HG03469 (cell line): ENCODE results near the gene OR9I1.

ENCODE experiments used
- ATAC-seq: cut with Tn5 transposase; IDR thresholded peaks from one replicate; pipeline ENCODE4 v1.9.1; 2021; ENCODE audit warnings: mild to moderate bottlenecking, moderate library complexity, moderate number of reproducible peaks; ENCODE audit not compliant: unreplicated experiment

OR9I1 gene, protein sequence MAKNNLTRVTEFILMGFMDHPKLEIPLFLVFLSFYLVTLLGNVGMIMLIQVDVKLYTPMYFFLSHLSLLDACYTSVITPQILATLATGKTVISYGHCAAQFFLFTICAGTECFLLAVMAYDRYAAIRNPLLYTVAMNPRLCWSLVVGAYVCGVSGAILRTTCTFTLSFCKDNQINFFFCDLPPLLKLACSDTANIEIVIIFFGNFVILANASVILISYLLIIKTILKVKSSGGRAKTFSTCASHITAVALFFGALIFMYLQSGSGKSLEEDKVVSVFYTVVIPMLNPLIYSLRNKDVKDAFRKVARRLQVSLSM

DNA sequence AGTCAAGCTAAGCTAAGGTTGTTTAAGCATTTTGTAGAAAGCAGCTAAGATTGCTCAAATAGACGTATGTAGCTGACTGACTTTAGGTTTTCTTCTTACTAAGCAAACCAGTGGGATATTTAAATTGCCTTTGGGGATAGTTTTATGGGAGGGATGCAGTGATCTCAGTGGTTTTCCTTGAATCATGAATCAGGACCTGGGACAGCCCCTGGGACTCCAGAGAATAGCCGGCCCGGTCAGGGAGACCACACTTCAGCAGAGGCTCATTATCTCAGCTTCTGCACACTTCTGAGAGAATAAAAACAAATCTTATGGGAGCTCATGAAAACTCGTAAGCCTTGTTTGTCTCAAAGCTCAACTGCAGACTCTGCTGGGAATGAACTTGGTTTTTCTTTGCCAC is at the start of gene OR9I1:
Gene OR9I1 (minus strand): TSS at position 62 of the 400 bp plus-strand sequence. CDS start 6,086 bp downstream, outside the sequence.
- ATAC-seq, result no peak

DNA sequence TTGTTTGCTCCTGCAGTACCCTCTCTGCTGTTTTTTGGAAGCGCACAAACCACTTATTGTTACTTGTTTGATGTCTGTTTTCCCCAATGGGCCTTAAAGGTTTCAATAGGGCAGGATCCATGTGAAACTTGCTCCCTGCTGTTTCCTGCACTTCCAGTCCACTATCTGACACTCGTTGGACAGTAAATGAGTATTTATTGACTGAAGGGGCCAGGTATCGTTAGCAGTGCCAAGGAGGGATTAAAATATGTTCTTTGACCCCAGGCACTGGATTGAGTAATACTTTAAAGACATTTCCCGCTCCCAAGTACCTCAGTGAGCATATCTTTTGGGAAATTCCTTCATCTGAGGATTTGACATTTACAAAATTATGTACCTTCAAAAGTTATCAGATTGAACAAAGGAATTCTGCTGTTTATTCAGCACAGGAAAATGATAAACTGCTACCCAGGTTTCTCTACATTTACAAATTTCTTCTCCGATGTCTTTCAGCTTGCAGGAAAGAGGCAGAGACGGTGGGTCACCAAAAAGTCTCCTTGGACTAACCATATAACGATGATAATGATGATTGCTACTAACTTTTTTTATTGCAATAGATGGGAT is 40.3 kb upstream of the OR9I1 start:
- no peak for ATAC-seq

DNA sequence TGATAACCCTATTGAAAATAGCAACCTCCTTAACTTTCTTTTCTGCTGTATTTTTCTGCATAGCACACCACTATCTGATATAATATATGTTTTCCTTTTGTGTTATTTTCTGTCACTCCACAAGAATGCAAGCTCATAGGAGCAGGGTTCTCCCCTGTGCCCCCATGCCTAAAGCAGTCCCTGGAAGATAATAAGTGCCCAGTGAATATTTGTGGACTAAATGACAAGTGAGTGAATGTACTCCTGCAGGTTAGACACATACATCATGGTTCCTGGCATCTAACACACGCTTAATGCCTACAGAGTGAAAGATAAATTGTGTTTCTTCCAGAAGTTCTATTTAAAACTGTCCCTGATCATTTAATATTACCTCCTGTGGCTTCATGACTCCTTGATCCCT is 39.7 kb upstream of the OR9I1 start:
- no peak for ATAC-seq

DNA sequence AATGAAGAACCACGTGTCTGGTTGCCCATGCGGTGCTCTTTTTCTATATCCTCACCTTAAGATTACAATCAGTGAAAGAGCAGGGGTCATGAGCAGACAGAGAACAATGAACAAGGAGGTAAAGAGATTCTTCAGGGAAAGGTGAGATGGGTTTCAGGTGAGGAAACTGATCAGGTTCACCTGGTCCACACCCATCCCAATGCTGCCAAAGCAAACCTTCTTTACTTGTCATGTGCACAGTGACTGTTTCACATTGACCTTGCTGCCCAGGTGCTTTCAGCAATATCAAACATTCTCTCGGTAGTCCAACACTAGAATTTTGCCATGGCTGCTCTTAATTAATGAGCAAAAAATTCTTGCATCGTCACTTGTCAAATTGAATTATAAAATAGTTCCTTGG is 39.1 kb upstream of the OR9I1 start:
- no peak for ATAC-seq

DNA sequence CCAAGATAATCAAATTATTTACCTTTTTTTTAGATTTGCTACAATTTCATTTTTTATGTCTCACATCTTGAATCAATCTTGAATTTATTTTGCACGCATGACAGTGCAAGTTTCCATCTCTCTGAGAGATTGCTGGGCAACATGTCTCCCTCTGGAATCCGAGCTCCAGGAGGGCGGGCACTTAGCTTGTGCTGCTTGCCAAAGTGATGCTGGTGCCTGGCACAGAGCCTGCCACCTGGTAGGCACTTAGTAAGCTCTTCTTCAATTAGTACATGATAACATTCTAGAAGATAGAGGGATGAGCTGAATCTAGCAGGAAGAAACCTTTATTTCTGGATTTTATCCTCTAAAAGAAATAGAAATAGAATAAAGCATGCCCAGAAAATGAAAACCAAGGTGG is 27.5 kb upstream of the OR9I1 start:
- no peak for ATAC-seq

DNA sequence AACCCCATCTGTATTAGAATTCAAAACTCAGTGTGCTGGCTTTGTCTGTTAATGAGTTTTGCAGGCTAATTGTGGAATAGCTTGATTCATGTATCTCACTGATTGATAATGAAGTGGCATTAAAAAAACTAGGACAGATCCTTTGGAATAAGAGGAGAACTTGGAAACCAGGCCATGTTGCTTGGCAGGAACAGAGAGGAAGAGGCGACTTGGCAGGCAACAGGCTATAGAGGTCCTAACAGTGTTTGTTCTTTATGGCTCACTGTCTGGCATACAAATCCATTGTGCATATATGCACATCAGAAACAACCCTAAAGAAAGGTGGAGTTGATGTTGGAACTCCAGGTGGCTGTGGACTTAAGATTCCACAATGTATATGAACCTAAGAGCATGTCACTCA is 17.4 kb upstream of the OR9I1 start:
- ATAC-seq, result no peak

DNA sequence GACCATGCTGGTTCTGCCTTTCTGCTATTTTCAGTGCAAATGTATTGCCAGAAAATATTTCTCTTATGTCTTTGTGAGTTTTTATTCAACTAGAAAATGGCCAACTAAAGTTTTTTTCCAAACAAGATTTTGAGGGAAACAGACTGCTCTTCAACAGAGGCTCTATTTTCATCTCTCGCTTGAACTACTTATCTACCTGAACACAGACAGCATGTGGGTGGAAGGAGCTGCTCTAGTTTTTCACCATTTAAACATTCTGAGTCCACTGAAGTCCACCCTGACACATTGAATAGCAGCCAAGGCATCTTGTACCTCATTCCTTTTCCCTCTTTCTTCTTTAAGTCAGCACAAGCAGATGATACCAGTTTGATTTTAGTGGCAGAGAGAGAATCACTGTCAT is 9.8 kb upstream of the OR9I1 start:
- ATAC-seq, result no peak

DNA sequence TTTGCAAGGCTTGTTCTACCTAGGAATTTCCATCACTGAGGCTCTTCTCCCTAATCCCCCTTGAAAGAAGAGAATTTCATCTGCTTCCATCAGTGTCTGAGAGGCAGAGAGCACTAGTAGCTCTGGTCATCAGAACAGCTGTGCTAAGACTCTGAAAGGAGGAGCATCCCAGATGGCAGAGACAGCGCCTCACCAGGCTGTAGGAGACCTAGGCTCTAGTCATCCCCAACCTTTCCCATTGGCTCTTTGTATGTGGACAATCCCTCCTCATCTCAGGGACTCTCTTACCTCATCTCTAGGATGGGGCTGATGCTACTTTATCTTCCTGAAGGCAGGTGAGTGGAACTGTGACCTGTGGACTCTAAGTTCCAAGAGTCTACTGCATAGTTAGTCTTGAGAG is 8.8 kb upstream of the OR9I1 start:
- no peak for ATAC-seq

DNA sequence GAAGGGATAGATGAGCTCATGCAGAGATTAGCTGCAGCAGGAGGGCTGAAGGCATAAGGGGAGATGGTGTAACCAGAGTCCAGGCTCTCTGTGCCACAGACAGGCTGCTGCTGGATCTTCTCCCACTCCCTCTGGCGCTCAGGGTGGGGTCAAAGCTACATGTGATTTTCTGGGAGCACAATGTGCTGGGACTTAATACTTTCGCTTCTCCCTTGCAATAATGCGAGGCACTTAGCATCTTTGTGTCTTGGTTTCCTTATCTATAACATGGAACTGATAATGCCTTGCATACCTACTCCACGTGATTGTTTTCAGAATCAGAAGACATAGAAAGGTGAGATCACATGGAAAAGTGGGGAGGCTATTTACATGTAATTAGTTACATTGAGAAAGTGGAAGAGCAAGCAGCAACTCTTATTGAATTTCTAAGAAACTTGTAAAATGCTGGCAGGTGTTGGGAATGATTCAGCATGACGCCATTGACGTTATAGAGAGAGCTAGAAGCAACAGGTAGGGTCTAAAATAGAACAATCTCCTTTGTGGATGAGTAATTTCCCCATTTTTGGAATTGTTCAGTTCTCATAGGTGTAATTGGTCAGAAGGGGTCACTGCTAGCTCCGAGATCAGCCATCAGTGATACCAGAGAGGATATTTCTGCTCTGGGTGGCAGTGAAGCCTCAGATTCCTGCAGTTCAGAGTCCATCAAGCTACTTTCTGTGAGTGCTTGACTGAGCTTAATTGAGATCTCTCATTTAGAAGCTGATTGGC is 8.2 kb upstream of the OR9I1 start:
- ATAC-seq, result no peak

DNA sequence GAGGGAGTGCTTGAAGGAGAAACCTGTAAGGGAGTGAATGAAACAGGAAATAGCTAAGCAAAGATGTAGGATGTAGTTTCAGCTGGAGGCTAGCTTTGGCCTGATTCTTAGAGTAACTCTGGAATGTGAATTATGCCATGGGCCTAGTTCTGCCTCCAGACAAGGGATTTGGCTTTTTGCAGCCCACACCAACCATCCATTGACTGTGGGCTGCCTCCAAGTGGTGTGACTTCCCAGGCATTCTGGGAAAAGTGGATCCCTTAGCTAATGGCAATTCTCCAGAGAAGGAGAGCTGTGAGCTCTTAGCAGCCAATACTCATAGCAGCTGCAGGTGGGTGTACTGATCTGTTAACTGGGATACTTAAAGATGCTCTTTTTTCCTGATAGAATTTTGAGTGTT is 2.0 kb upstream of the OR9I1 start:
- ATAC-seq, result no peak

DNA sequence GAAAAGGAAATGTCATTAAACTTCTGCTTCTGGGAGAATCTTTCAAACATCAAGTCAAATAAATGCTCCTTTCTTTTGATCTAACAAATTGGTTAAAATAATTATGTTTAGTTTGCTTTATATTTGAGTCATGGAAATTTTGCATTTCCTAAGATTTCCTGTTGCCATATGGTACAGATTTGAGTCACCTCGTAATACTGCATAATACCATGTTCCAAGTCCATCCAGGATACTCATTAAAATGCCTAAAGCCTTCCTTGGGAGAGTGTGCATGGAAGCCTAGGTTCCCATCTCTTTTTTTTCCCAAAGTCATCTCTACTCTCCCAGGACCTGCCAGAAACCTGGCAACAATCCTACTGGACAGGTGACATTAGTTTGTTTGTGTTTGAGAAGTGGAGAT is 4.2 kb downstream of the OR9I1 start:
- no peak for ATAC-seq

DNA sequence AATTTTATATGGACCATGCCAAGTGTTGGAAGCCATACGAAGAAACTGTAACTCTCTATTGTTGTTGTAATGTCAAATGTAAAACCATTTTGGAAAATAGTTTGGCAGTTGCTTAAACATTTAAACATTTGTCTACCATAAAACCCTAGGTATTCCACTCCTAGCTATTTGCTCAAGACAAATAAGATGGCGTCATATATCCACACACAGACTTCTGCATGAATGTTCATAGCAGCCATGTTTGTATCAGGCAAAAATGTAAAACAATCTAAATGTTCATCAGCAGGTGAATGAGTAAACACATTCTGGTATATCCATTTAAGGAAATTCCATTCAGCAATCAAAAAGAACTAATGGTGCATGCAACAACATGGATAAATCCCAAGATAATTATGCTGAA is 27.9 kb downstream of the OR9I1 start:
- no peak for ATAC-seq

DNA sequence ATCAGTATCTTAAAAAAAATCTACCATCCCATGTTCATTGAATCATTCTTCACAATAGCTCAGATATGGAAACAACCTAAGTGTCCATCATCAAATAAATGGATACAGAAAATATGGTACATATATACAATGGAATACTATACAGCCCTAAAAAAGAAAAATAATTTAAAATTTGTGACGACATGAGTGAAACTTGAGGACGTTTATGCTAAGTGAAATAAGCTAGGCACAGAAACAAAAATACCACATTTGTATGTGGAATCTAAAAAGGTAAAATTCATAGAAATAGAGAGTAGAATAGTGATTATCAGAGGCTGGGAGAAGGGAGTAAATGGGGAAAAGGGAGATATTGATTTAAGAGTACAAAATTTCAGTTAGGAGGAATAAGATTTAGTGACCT is 38.8 kb downstream of the OR9I1 start:
- no peak for ATAC-seq

DNA sequence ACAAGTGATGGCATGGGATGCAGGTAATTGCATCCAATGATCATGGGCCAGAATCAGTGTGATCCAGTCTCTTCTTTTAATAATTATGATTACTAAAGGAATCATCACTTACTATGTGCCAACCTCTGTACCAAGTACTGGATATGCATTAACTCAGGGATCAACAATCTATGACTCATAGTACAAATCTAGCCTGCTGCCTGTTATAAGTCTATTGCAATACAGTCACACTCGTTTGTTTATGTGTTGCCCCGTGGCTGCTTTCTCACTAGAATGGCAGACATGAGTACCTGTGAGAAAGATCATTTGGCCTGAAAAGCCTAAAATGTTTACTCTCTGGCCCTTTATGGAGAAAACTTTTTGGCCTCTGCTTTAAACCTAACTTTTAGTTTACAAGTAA is 49.5 kb downstream of the OR9I1 start:
- ATAC-seq, result no peak

DNA sequence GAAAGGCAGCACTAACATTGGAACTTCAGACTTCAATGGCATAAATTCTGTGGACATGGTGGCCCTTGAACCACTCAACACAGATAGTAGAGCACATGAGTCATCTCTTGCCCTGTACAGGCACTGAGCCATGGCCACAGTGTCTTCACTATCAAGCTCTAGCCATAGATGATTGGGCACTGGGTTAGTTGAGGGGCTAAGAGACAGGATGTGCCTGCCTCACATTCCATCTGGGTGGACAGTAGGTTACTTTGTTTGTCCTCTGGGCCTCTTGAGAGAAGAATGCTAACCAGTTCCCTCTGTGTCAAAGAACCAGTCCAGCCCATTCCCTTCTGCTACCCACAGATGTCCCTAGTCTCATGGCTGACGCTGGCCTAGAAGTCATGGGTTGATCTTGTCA is 54.7 kb downstream of the OR9I1 start:
- no peak for ATAC-seq

DNA sequence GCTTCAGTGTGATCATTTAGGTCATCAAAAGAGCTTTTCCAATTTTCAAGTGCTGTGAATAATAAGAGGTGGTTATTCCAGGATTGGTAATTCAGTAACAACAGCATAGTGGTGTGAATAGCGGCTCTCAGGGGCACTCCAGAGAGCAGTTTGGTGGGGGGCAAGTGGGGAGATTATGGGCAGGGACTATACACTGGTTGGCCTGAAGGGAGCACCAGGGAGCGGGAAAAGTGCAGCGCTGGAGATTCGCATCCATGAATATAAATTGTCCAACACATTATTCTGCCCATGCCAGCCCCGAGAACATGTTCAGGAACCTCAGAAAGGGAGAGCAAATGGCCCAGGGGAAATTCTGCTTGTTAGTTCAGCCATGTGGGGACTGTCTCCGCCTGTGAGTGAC is 56.7 kb downstream of the OR9I1 start:
- no peak for ATAC-seq

DNA sequence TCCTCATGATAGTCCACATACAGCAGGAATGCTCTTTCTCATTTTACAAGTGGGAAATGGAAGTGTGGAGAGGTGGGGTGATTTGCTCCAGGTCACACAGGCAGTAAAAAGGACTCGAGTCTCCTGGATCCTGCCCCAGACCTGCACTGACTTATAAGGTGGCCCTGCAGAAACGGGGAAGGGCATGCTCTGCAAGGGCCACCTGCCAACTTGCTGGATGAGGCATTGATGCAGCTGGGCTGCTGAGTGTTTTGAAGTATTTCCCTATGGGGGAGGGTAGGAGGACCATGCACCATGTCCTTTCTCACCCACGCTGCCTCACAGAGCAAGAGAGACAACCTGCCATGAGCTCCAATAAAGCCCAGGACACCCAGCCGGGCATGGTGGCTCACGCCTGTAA is 57.6 kb downstream of the OR9I1 start:
- ATAC-seq, result no peak
